T-helper 22 cell (primary cell): Measurements from ENCODE around the gene CPSF4.
"Not testable (repeated sequence)": the region's sequence is repeated elsewhere in the genome, so short reads cannot be mapped to it uniquely, and the experiment has no call there.

Source experiments
- DNase-seq: peaks from one replicate; pipeline ENCODE4 v3.0.0-alpha.2; 2020; ENCODE audit warnings: low read depth

The CPSF4 gene

GRCh38 chr7:99408379-99409191 lies 30.2 kb upstream of the CPSF4 start, which contains the start of the genes BUD31 and PDAP1:
BUD31 (plus strand) TSS chr7:99408969; CDS start chr7:99411093, 2,124 bp downstream.
PDAP1 (minus strand) TSS chr7:99408597; CDS start chr7:99408548, 49 bp downstream.
- DNase-seq = peak; percentile 87

- no peak for DNase-seq
These were observed 29.6 kb upstream of the CPSF4 start for GRCh38 chr7:99409192-99409572.

- DNase-seq = no peak
These were observed 28.9 kb upstream of the CPSF4 start for GRCh38 chr7:99409806-99410205.

- no peak for DNase-seq
These were observed 28.1 kb upstream of the CPSF4 start for GRCh38 chr7:99410635-99411034.

GRCh38 chr7:99415513-99416127 lies 23.1 kb upstream of the CPSF4 start:
- DNase-seq = not testable (repeated sequence)

- no peak for DNase-seq
These were observed 20.5 kb upstream of the CPSF4 start for GRCh38 chr7:99418260-99418659.

GRCh38 chr7:99419323-99420021 lies 19.3 kb upstream of the CPSF4 start:
- no peak for DNase-seq

DNA sequence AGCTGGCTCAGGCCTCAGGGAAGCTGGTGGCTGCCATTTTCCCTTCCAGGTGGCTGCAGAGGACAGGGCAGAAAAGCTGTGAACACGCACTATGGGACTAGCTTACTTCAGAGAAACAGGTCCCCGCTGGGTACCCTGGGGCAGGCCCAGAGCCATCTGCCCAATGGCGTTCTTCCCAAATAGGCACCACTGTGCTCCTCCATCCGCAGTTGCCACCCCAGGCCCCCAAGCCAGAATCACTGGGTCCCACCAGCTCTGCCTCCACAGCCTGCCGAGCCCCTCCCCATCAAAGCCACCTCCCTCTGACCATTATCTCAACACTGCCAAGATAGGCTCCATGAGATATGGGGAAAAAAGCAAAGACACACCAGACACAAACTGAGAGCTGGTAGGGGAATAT lies 18.5 kb upstream of the CPSF4 start:
- DNase-seq = no peak

GRCh38 chr7:99420986-99421385 lies 17.8 kb upstream of the CPSF4 start:
- DNase-seq = no peak

GRCh38 chr7:99422186-99422585 lies 16.6 kb upstream of the CPSF4 start:
- no peak for DNase-seq

GRCh38 chr7:99422625-99423024 lies 16.1 kb upstream of the CPSF4 start:
- no peak for DNase-seq

- DNase-seq = no peak
These were observed 13.6 kb upstream of the CPSF4 start for GRCh38 chr7:99424932-99425730.

GRCh38 chr7:99428972-99429566 lies 9.7 kb upstream of the CPSF4 start:
- DNase-seq = no peak

DNA sequence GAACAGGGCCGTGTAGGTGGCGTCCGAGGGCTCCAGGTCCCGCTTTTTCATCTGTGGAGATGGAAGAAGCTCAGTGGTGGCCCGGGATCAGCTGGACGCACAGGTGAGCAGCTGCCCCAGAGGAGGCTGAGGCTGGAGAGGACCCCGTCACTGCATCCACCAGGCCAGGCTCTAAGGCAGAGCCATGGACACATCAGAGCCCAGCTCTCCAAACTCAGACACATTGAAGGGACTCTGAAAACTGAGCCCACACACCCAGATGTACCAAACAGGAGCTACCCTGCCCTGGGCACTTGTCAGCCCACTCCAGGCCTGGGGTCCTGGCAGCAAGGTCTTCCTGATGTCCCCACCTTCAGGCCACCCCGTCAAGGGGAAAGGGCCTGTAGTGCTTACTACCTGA lies 9.0 kb upstream of the CPSF4 start:
- DNase-seq = no peak

- DNase-seq = not testable (repeated sequence)
These were observed 6.8 kb upstream of the CPSF4 start for GRCh38 chr7:99431756-99432540.

DNA sequence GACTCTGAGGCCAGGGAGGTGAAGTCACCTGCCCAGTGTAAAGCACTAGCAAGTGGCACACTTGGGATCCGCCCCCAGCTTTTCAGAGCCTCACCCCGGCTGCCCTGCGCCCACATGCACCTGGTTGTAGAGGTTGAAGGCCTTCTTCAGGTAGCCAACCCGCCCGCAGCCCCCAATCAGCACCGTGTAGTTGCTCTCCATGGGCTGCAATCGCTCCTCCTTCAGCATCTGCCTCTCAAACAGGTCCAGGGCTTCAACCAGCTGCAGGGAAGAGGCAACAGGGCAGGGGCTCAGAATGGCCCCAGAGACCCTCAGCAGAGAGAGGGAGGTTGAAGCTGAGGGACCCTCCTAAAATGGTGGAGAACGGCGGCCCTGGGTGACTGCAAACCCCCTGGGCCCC lies 5.6 kb upstream of the CPSF4 start:
- no peak for DNase-seq

DNA sequence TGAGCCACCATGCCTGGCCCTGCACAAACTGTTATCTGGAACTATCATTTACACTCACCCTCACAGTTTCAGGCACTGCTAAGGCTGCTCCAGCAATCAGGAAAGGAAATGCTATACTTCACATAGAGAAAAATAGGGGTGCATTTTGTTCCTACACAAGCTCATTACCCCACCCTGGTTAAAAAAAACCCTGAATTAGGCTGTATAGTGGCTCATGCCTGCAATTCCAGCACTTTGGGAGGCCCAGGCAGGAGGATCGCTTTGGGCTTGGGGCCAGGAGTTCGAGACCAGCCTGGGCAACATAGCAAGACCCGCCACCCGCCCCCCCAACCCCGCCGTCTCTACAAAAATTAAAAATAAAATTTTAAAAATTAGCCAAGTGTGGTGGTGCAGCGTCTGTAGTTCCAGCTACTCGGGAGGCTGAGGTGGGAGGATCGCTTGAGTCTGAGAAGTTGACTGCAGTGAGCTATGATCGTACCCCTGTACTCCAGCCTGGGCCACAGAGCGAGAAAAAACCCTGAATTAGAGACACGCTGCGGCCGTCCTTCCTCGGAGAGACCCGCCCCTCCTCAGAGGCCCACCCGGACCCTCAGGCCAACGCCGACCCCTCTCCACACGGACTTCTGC lies 684 bp upstream of the CPSF4 start:
- DNase-seq = no peak

DNA sequence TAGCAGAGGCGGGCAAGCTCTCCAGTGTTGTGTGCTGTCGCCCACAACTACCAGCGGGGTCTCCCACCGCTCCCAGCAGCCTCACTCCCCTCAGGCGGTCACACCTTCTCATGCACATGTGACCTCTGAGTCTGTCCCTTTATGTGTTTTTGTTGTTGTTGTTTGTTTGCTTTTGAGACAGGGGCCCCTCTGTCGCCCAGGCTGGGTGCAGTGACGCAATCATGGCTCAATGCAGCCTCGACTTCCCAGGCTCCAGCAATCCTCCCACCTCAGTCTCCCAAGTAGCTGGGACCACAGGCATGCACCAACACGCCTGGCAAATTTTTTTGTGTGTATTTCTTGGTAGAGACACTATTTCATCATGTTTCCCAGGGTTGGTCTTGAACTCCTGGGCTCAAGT lies 1.5 kb downstream of the CPSF4 start:
- no peak for DNase-seq

GRCh38 chr7:99446096-99446495 lies 7.4 kb downstream of the CPSF4 start:
- DNase-seq = no peak

DNA sequence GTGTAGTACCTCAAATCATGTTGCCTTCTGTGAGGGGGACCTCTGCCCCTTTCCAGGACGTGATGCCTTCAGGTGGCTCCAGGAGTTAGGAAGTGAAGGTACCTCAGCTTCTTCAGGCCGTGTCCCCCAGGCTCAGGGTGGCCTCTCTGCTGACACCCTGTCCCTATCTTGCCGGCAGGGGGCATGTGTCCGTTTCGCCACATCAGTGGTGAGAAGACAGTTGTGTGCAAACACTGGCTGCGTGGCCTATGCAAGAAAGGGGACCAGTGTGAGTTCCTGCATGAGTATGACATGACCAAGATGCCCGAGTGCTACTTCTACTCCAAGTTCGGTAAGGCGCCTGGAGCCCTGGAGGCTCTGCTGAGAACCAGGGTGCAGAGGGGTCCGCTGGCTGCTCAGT lies 9.2 kb downstream of the CPSF4 start:
- no peak for DNase-seq
